VCaP (cell line): ENCODE data around the gene ACO2.
A peak's percentile ranks its signal among the peaks of the same experiment; 100 is the strongest.
"Not testable (repeated sequence)": the region's sequence is repeated elsewhere in the genome, so short reads cannot be mapped to it uniquely, and the experiment has no call there.

Experiments
- H3K27ac ChIP-seq: fragments of 450-650 bp; 2 replicates; pipeline ENCODE4 v1.5.1; 2017
- TF ChIP-seq, protein P1 (sequence below): fragments of 450-650 bp; conservative IDR thresholded peaks from 2 replicates; pipeline ENCODE4 v1.5.1; 2017; ENCODE audit warnings: mild to moderate bottlenecking, moderate library complexity

ACO2 gene

DNA sequence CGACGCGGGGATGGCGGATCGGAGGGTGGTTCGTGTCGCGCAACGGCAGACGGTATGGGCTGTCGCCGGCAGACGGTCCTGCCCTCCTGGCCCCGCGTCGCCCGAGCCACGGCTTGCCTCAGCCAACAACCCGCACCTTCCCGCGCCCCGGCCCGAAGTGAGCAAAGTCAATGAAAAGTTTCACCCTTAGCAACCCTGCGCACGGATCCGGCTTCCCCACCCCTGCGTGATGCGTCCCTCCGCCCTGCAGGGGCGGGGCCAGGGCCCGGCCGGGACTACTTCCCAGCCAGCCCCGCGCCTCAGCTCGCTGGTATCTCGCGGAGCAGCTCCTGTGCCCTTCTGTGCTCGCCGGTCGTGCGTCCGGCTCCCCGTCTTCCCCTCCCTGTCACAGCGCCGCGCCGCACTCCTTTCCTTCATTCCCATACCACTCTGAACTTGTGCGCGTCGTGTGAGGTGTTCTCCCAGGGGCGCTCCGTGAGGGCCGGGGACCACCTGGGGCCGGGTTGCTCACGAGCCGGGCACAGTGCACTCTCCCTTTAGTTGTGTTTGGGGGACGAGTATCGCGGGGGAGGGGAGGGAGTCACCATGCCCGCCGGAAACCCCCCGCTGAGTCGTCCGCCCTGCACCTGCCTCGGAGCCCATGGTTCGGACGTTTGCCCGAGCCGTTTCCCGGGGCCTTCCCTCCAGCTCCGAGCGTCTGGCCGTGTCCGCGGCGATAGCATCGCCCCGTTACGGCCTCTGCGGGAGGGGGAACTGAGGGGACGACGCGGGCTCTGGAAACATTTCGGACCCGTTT lies 22.1 kb upstream of the ACO2 start, which contains the start of gene TOB2:
TOB2 (minus strand) TSS at position 163 of the 796 bp plus-strand sequence. CDS start 9,456 bp downstream, outside the sequence.
- TF ChIP-seq, protein P1, sequence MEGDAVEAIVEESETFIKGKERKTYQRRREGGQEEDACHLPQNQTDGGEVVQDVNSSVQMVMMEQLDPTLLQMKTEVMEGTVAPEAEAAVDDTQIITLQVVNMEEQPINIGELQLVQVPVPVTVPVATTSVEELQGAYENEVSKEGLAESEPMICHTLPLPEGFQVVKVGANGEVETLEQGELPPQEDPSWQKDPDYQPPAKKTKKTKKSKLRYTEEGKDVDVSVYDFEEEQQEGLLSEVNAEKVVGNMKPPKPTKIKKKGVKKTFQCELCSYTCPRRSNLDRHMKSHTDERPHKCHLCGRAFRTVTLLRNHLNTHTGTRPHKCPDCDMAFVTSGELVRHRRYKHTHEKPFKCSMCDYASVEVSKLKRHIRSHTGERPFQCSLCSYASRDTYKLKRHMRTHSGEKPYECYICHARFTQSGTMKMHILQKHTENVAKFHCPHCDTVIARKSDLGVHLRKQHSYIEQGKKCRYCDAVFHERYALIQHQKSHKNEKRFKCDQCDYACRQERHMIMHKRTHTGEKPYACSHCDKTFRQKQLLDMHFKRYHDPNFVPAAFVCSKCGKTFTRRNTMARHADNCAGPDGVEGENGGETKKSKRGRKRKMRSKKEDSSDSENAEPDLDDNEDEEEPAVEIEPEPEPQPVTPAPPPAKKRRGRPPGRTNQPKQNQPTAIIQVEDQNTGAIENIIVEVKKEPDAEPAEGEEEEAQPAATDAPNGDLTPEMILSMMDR = no peak
- peak within 1 kb of the TSS; percentile 100 for H3K27ac ChIP-seq

DNA sequence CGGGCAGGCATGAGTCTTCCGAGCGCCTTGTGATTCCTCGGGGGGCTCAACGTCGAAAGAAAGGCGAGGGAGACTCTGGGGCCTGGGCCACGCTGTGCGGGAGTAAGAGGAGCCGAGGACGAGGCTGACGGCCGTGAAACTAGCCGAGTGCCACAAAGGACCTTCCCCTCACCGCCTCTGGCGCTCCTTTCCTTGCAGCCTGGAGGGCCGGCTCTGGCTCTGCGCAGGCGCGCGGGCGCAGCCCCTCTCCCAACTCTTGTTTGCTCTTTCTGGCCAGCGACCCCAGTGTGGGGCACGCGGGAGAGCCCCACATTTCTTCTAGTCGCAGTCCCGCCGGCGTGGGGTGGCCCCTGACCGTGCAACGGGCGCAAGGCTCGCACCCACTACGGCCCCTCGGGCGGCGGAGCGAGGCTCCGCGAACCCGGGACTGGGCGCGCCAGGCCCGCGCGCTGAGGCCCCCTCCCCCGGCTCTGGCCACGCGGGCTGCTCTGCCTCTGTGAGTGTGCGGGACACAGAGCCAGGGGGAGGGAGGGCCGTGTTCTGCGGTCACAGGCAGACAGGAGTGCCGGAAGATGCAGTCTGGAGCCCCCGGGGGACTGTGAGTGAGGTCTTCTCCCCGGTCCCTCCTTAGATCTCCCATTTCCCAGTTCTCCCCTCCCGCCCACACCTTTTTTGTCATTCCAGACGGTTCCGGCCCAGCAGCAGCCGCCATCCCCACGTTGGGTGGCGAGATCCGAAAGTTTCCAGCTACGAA lies 21.3 kb upstream of the ACO2 start:
- peak overlapping the region; percentile 100 for H3K27ac ChIP-seq
- TF ChIP-seq, protein P1 = no peak

DNA sequence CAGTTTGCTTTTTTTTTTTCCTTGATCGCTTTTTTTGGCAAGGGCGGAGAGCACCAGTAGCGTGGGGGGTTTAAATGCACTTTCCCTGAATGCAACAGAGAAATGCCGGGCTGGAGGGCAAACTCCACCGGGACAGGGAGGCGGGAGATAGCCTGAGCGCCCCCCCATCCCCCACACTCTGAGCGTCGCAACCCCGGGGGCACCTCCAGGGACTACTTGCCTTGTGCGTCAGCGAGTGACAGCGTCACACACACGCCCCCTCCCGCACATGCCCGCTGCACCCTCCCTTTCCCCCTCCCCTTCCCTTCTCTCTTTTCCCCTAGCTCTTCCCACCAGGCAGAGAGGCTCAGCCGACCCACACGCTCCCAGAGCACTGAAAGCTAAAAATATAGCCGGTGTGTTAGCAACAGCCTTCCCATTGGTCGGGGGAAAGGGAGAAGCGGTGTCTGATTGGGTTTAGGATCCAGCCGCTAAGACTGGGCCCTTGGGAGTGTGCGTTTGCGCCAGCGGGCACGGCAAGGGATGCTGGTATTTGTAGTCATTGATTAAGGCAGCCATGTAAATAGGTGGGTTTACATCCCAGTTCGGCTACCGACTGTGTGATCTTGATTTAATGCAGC lies 20.6 kb upstream of the ACO2 start:
- peak overlapping the region; percentile 100 for H3K27ac ChIP-seq
- TF ChIP-seq, protein P1 = no peak

DNA sequence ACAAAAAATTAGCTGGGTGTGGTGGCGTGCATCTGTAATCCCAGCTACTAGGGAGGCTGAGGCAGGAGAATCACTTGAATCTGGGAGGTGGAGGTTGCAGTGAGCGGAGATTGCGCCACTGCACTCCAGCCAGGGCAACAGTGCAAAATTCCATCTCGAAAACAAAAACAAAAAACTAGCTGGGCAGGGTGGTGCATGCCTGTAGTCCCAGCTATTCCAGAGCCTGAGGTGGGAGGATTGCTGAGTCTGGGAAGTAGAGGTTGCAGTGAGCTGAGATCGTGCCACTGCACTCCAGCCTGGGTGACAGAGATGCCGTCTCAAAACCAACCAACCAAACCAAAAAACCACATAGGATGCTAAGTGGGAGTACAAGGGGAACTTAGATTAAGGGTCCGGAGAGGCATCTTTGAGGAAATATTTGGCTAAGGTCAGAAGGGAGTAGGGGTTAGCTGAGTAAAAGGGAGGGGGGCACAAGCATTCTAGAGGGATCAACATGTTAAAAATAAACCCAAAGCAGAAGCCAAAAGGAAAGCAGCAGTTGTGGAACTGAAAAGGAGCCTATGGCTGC lies 10.7 kb upstream of the ACO2 start:
- TF ChIP-seq, protein P1 = no peak
- no peak overlapping the region for H3K27ac ChIP-seq

DNA sequence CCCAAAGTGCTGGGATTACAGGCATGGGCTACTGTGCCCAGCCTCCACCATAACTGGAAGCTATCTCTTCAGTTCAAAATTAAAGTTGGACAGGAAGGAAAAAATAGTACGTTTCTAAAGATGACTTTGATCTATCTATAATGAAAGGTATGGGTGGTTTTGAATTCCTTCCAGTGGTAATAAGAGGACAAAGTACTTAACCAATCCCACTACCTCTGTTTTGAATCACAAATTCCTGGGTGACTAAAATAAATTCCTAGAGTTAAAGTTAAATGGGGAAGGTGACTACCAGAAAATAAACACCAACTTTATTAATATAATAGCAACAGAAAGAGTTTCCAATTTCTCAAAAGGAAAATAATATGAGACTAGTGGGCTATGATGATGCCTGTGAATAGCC lies 9.5 kb upstream of the ACO2 start:
- TF ChIP-seq, protein P1 = no peak
- H3K27ac ChIP-seq = no peak overlapping the region

DNA sequence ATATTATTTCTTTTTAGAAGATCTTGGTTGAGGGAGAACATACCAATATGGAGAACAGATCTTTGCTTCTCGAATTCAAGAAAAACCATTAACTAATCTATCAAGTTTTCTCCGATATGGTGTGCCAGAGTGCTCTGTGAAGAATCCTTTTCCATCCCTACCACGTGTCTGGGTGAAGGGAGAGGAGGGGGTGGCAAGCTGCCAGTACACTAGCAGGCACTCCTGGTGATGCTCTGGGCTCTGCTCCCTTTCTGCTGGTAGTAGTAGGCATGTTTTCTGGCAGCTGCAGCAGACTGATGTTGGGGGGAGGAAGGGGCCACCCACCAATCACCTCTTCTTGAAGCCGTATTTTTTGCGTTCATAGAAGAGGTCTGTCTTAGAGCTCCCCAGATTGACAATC lies 8.8 kb upstream of the ACO2 start:
- not testable (repeated sequence) for H3K27ac ChIP-seq

DNA sequence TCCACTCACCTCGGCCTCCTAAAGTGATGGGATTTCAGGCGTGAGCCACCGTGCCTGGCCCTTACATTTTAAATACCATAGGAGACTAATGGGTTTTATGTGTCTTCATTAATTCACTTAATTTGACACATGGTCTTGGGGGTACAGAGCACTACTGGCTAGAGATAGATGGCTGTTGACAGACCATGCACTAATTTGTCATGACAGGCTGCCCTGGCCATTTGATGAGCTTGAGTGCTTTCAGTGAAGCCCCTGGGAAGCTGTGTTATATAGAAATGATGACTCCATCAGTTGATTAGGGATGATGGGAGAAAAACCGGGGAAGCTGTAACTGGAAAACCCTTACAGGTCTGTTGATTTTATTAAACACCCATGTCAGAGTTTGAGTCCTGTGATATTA lies 7.0 kb upstream of the ACO2 start:
- TF ChIP-seq, protein P1 = no peak

More for the DNA sequence above, 7.0 kb upstream of the ACO2 start:
- no peak overlapping the region for H3K27ac ChIP-seq
